Mesenchymal stem cell (in vitro differentiated cells and primary cell): ENCODE data around the gene TLK1.

Source experiments
- DNase-seq: peaks from one replicate; pipeline ENCODE4 v3.0.0-alpha.2; 2013
- H2AFZ ChIP-seq: one replicate; pipeline ENCODE4 v1.6.1; 2013; ENCODE audit warnings: low read depth, mild to moderate bottlenecking, control low read depth, inconsistent platforms, low read length, moderate library complexity
- H2AK5ac ChIP-seq: 2 replicates; pipeline ENCODE4 v1.6.1; 2013; ENCODE audit warnings: low read length, moderate library complexity, mild to moderate bottlenecking, inconsistent platforms; ENCODE audit not compliant: severe bottlenecking
- H2BK120ac ChIP-seq: one replicate; pipeline ENCODE4 v1.6.1; 2013; ENCODE audit warnings: low read depth, mild to moderate bottlenecking, inconsistent platforms, low read length, moderate library complexity
- H2BK12ac ChIP-seq, 2 experiments: one replicate each; pipeline ENCODE4 v1.6.1; 2013; ENCODE audit warnings: inconsistent platforms in 2 of 2, low read length in 2 of 2, mild to moderate bottlenecking in 2 of 2, moderate library complexity in 2 of 2, control low read depth in 1 of 2
- H2BK15ac ChIP-seq: one replicate; pipeline ENCODE4 v1.6.1; 2013; ENCODE audit warnings: mild to moderate bottlenecking, low read depth, inconsistent platforms; ENCODE audit not compliant: poor library complexity, severe bottlenecking
- H2BK5ac ChIP-seq: 2 replicates; pipeline ENCODE4 v1.6.1; 2013; ENCODE audit warnings: low read depth, mild to moderate bottlenecking, low read length, control low read depth, inconsistent platforms; ENCODE audit not compliant: poor library complexity, severe bottlenecking
- H3K14ac ChIP-seq, 2 experiments: one replicate each; pipeline ENCODE4 v1.6.1; 2013; ENCODE audit warnings: inconsistent platforms in 2 of 2, low read length in 2 of 2, control low read depth in 1 of 2, mild to moderate bottlenecking in 1 of 2, moderate library complexity in 1 of 2
- H3K18ac ChIP-seq, 2 experiments: one replicate each; pipeline ENCODE4 v1.6.1; 2013; ENCODE audit warnings: inconsistent platforms in 2 of 2, low read length in 2 of 2, control low read depth in 1 of 2, low read depth in 1 of 2, mild to moderate bottlenecking in 1 of 2
- H3K23ac ChIP-seq, 2 experiments: one replicate each; pipeline ENCODE4 v1.6.1; 2013; ENCODE audit warnings: inconsistent platforms in 2 of 2, low read length in 2 of 2, mild to moderate bottlenecking in 2 of 2, moderate library complexity in 2 of 2, control low read depth in 1 of 2
- H3K27ac ChIP-seq: 2 replicates; pipeline ENCODE4 v1.5.1; 2013; ENCODE audit warnings: mild to moderate bottlenecking, moderate library complexity, low read length, control low read depth, inconsistent platforms; ENCODE audit not compliant: poor library complexity, severe bottlenecking
- H3K27me3 ChIP-seq, 2 experiments: 2 replicates each; pipeline versions ENCODE4 v1.6.1 to v1.7.0; 2013; ENCODE audit warnings: low read length in 2 of 2, mild to moderate bottlenecking in 2 of 2, moderate library complexity in 2 of 2, control low read depth in 1 of 2, inconsistent platforms in 1 of 2; ENCODE audit not compliant: control insufficient read depth in 1 of 2, insufficient read depth in 1 of 2
- H3K36me3 ChIP-seq, 2 experiments: 2 replicates each; pipeline versions ENCODE4 v1.6.1 to v1.7.0; 2013; ENCODE audit warnings: low read length in 2 of 2, control low read depth in 1 of 2, inconsistent platforms in 1 of 2, low read depth in 1 of 2, mild to moderate bottlenecking in 1 of 2; ENCODE audit not compliant: insufficient read depth in 2 of 2, control insufficient read depth in 1 of 2
- H3K4ac ChIP-seq, 2 experiments: one replicate each; pipeline ENCODE4 v1.6.1; 2013; ENCODE audit warnings: inconsistent platforms in 2 of 2, low read length in 2 of 2, mild to moderate bottlenecking in 2 of 2, moderate library complexity in 2 of 2, control low read depth in 1 of 2, low read depth in 1 of 2
- H3K4me1 ChIP-seq: 2 replicates; pipeline ENCODE4 v1.6.1; 2013; ENCODE audit warnings: low read depth, low read length, control low read depth; ENCODE audit not compliant: control insufficient read depth, insufficient read depth
- H3K4me2 ChIP-seq: 2 replicates; pipeline ENCODE4 v1.6.1; 2013; ENCODE audit warnings: low read length, mild to moderate bottlenecking, inconsistent platforms; ENCODE audit not compliant: poor library complexity, severe bottlenecking
- H3K4me3 ChIP-seq, 2 experiments: 2 replicates each; pipeline versions ENCODE4 v1.5.1 to v1.7.0; 2013; ENCODE audit warnings: low read length in 2 of 2, mild to moderate bottlenecking in 2 of 2, control low read depth in 1 of 2, low read depth in 1 of 2; ENCODE audit not compliant: insufficient read depth in 1 of 2
- H3K79me1 ChIP-seq: replicated peaks from 2 replicates; pipeline ENCODE4 v1.6.1; 2013; ENCODE audit warnings: mild to moderate bottlenecking, control low read depth, low read length, inconsistent platforms; ENCODE audit not compliant: poor library complexity, severe bottlenecking
- H3K9ac ChIP-seq: 2 replicates; pipeline ENCODE4 v1.7.0; 2013; ENCODE audit warnings: mild to moderate bottlenecking, low read length, moderate library complexity
- H3K9me3 ChIP-seq: 2 replicates; pipeline ENCODE4 v1.7.0; 2013; ENCODE audit warnings: mild to moderate bottlenecking, low read length; ENCODE audit not compliant: control insufficient read depth
- H4K8ac ChIP-seq: one replicate; pipeline ENCODE4 v1.6.1; 2013; ENCODE audit warnings: inconsistent platforms, mild to moderate bottlenecking, low read length, moderate library complexity
- H4K91ac ChIP-seq: one replicate; pipeline ENCODE4 v1.6.1; 2013; ENCODE audit warnings: mild to moderate bottlenecking, low read length, inconsistent platforms
- WGBS: methylation state at CpG from one replicate; pipeline ENCODE4 v1.1.7; 2013; ENCODE audit warnings: mixed read lengths; 5-methylcytosine and 5-hydroxymethylcytosine counted together

The TLK1 gene

GRCh38 chr2:171159372-171160118, 1.1 kb downstream of the TLK1 start:
- Histone ChIP-seq H3K4me2 (peak overlapping the region; percentile 89), H2AK5ac (no peak overlapping the region), H2BK5ac (peak overlapping the region; percentile 89), H2AFZ (no peak overlapping the region), H2BK12ac (peak overlapping the region in 1 of 2 experiments; percentile 63), H3K79me1 (no peaks in the 10 kb centered on the region), H2BK15ac (no peak overlapping the region), H3K18ac (peak overlapping the region; percentile 78 to 93), H3K4me3 (peak overlapping the region; percentile 91 to 92), H3K27me3 (no peaks in the 10 kb centered on the region), H2BK120ac (peak overlapping the region; percentile 90), H3K9ac (peak overlapping the region; percentile 94), H3K27ac (peak overlapping the region; percentile 86), H4K91ac (peak overlapping the region; percentile 85), H4K8ac (no peak overlapping the region), H3K36me3 (no peaks in the 10 kb centered on the region), H3K14ac (peak overlapping the region in 1 of 2 experiments; percentile 100), H3K9me3 (no peaks in the 10 kb centered on the region), H3K4me1 (no peaks in the 10 kb centered on the region), H3K23ac (peak overlapping the region in 1 of 2 experiments; percentile 66), H3K4ac (peak overlapping the region; percentile 35 to 93)
- DNase-seq = peak; percentile 73
- WGBS = under 1% methylated on average over 20 of the region's 38 CpGs

GRCh38 chr2:171158790-171159371, 1.8 kb downstream of the TLK1 start:
- no peak overlapping the region for H2BK12ac ChIP-seq
- H2BK5ac ChIP-seq = no peak overlapping the region
- 6% methylated on average over 14 of the region's 15 CpGs for WGBS
- H2BK120ac ChIP-seq = no peak overlapping the region
- H3K9ac ChIP-seq = peak overlapping the region; percentile 94
- no peaks in the 10 kb centered on the region for H3K79me1 ChIP-seq
- no peaks in the 10 kb centered on the region for H3K27me3 ChIP-seq
- H3K9me3 ChIP-seq = no peaks in the 10 kb centered on the region
- DNase-seq = peak; percentile 20
- H3K36me3 ChIP-seq = no peaks in the 10 kb centered on the region
- H4K91ac ChIP-seq = no peak overlapping the region
- no peak overlapping the region for H2AFZ ChIP-seq
- peak overlapping the region; percentile 89 for H3K4me2 ChIP-seq
- H3K4me1 ChIP-seq = no peaks in the 10 kb centered on the region
- no peak overlapping the region for H2AK5ac ChIP-seq
- no peak overlapping the region for H3K18ac ChIP-seq
- H3K23ac ChIP-seq = no peak overlapping the region
- H2BK15ac ChIP-seq = no peak overlapping the region
- no peak overlapping the region for H3K27ac ChIP-seq
- H3K4me3 ChIP-seq = peak overlapping the region in 1 of 2 experiments; percentile 91
- H4K8ac ChIP-seq = no peak overlapping the region
- no peak overlapping the region for H3K14ac ChIP-seq
- no peak overlapping the region for H3K4ac ChIP-seq

GRCh38 chr2:171158036-171158789, 2.5 kb downstream of the TLK1 start:
- 100% methylated on average over 1 of the region's 9 CpGs for WGBS
- no peak overlapping the region for H3K4ac ChIP-seq
- no peaks in the 10 kb centered on the region for H3K27me3 ChIP-seq
- H3K4me1 ChIP-seq = no peaks in the 10 kb centered on the region
- H4K91ac ChIP-seq = no peak overlapping the region
- no peak overlapping the region for H2BK5ac ChIP-seq
- H2BK12ac ChIP-seq = no peak overlapping the region
- H3K36me3 ChIP-seq = no peaks in the 10 kb centered on the region
- no peaks in the 10 kb centered on the region for H3K79me1 ChIP-seq
- no peaks in the 10 kb centered on the region for H3K9me3 ChIP-seq
- H3K18ac ChIP-seq = no peak overlapping the region
- no peak overlapping the region for H3K27ac ChIP-seq
- no peak overlapping the region for H2AFZ ChIP-seq
- H3K9ac ChIP-seq = peak overlapping the region; percentile 94
- DNase-seq = no peak
- H3K4me3 ChIP-seq = peak overlapping the region in 1 of 2 experiments; percentile 91
- H2BK120ac ChIP-seq = no peak overlapping the region
- H3K23ac ChIP-seq = no peak overlapping the region
- H3K4me2 ChIP-seq = no peak overlapping the region
- H2AK5ac ChIP-seq = no peak overlapping the region
- no peak overlapping the region for H3K14ac ChIP-seq
- no peak overlapping the region for H4K8ac ChIP-seq
- no peak overlapping the region for H2BK15ac ChIP-seq

- WGBS = 100% methylated on average over 1 of the region's 3 CpGs
- no peak overlapping the region for H2BK15ac ChIP-seq
- H3K18ac ChIP-seq = no peak overlapping the region
Measured at GRCh38 chr2:171157109-171157500, 3.6 kb downstream of the TLK1 start.

More at GRCh38 chr2:171157109-171157500, 3.6 kb downstream of the TLK1 start:
- Histone ChIP-seq H3K27ac (no peak overlapping the region), H4K91ac (no peak overlapping the region), H3K4me1 (no peaks in the 10 kb centered on the region), H2BK5ac (no peak overlapping the region), H3K4me2 (no peak overlapping the region), H3K23ac (no peak overlapping the region), H2BK120ac (no peak overlapping the region), H2AFZ (no peak overlapping the region), H2BK12ac (no peak overlapping the region), H3K14ac (no peak overlapping the region), H3K9me3 (no peaks in the 10 kb centered on the region), H3K9ac (no peak overlapping the region), H2AK5ac (no peak overlapping the region), H3K27me3 (no peaks in the 10 kb centered on the region), H3K4me3 (no peak overlapping the region), H3K4ac (no peak overlapping the region), H3K79me1 (no peaks in the 10 kb centered on the region), H4K8ac (no peak overlapping the region), H3K36me3 (no peaks in the 10 kb centered on the region)
- DNase-seq = no peak
